Activated effector memory CD4-positive, alpha-beta T cell treated with anti-CD3 and anti-CD28 coated beads, Interleukin-2, amount 50 U/mL, for 16 hours (primary cell): ENCODE data around the gene DENND2D.
"Not testable (repeated sequence)": the region's sequence is repeated elsewhere in the genome, so short reads cannot be mapped to it uniquely, and the experiment has no call there.

Experiments
- DNase-seq: peaks from one replicate; pipeline ENCODE4 v3.0.0-alpha.2; 2020

The DENND2D gene

DNA sequence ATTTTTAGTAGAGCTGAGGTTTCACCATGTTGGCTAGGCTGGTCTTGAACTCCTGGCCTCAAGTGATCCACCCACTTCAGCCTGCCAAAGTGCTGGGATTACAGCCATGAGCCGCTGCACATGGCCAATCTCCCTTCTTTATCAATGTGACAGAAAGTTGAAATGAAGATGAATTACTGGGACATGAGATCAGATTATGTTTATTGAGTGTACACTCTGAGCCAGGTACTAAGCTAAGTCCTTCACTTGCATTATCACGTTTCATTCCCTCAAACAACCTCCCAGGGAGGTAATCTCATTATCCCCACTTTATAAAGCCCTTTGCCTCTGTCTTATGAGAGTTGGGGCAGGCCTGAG lies 20.8 kb upstream of the DENND2D start:
- DNase-seq, result no peak

- no peak for DNase-seq
Observed at GRCh38 chr1:111220302-111220890, 19.9 kb upstream of the DENND2D start.

GRCh38 chr1:111219557-111220286 lies 19.3 kb upstream of the DENND2D start:
- peak; percentile 73 for DNase-seq

- no peak for DNase-seq
Observed at GRCh38 chr1:111218701-111219556, 18.5 kb upstream of the DENND2D start.

DNA sequence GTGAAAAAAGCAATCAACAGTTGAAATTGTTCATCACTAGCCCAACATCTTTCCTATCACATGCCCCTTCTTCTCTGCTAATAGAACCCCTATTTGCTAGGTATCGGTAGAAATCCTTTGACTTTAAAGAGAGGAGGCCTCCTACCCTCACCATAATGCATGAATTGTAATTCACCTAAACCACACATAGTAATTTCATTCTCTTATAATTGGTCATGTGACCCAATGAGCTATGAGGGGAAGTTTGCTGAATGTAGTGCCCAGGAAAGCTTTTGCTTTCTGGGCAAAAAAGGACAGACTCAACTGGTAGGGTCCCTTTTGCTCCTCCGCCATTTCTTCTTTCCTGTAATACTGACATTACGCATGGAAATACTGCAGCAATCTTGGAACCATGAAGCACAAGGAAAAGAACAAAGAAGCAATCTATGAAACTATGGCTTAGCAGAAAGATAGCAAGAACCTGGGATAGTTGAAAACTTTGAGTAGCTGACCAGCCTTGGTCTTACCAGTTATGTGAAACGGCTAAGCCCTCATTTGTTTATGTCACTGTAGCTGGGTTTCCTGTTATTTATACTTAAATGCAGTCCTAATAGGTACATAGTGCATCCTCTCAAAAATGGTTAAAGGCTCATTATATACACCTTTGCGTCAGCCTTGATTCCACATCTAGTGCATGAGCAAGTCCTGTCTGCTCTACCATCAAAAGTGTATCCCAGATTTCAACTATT lies 16.9 kb upstream of the DENND2D start:
- DNase-seq, result no peak

GRCh38 chr1:111216751-111217150 lies 16.3 kb upstream of the DENND2D start:
- no peak for DNase-seq

DNA sequence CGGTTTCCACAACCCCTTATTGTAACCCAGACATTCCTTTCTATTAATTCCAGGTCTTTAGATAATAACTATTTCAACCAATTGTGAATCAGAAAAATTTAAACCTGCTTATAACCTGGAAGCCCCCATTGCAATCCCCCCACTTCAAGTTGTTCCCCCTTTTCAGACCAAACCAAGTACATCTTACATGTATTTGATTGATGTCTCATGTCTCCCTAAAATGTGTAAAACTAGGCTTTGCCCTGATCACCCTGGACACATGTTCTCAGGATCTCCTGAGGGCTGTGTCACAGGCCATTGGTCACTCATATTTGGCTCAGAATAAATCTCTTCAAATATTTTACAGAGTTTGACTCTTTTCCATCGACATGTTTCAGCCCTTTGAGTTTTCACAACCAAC lies 14.8 kb upstream of the DENND2D start:
- not testable (repeated sequence) for DNase-seq

GRCh38 chr1:111214884-111215283 lies 14.4 kb upstream of the DENND2D start:
- DNase-seq, result peak; percentile 79

GRCh38 chr1:111214074-111214801 lies 13.8 kb upstream of the DENND2D start:
- DNase-seq, result no peak

- DNase-seq, result no peak
Observed at GRCh38 chr1:111213412-111213811, 13.0 kb upstream of the DENND2D start.

- no peak for DNase-seq
Observed at GRCh38 chr1:111212634-111213335, 12.3 kb upstream of the DENND2D start.

DNA sequence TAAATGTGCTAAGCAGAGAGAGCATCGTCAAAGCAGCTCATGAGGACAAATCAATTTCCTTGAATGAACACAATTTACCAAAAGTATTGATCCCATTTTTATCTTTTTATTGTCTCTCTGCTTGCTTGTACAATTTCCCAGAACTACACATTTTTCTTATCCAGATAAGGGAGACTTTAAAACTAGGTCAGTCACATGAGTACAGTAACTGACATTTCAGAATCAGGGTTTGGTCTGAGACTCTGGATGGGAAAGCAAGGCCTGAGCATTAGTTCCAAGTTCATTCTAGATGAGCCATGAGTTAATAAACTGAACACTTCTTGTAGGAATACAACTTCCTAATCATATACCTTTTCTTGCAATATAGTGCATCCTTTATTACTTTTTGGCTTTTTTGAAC lies 11.5 kb upstream of the DENND2D start:
- no peak for DNase-seq

GRCh38 chr1:111209622-111210021 lies 9.2 kb upstream of the DENND2D start:
- no peak for DNase-seq

DNA sequence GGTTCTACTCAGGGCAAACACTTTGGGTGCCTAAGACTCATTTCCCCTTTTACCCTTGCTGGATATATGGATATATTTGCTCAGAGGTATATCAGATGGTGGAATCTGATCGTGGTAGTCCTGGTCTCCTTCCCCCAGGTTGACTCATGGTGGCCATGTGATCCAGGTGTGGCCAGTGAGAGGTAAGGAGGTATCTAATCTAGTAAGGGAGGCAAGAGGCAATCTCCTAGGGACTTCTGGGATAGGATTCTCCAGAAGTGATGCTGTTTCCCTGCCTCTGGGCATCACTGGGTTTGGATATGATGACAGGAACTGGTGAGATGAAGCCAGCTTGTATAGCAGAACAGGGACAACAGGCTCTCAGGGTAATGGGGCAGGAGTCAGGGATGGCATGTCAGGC lies 8.5 kb upstream of the DENND2D start:
- DNase-seq, result no peak

DNA sequence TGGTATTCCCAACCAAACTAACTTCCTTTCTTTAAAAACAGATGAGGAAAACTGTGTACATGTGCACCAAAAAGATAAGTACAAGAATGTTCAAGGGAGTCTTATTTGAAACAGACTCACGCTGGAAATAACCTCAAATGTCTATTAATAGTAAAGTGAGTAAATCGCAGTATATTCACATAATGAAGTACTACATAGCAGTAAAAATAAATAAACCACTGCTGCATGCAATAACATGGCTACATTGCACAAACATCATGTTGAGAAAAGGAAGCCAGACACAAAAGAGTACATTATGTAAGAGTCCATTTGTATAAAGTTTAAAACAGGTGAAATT lies 5.2 kb upstream of the DENND2D start:
- no peak for DNase-seq

DNA sequence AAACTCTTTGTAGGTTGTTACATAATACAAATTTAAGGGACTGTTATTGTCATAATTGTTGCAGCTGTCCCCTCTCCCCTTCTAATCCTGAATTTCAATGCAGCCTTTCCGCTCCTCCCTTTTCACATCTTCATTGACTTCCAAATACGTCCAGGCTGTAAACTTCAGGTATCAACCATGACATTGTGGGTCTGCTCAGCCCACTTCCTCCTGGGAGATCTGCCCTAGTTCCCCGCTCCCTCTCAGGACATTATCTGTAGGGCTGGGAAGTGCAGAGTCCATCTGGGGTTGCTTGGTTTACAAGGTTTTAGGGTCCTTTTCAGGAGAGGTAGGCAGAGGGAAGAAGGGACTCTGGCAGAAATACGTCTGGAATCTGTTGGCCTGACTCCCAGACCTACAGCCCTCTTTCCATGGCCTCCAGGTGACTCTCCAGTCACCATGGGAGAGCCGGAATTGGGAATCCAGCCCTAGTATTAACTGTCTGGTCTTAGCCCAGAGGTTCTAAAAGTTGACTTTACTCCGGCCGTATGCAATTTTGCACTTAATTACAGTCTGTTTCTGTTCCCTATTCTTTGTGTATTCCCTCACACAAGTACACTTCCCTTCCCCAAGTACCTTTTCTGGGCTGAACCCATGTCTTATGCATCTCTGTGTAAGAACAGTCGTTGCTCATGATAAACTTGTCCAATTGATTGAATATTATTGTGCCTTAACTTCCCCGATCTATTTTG lies 4.7 kb upstream of the DENND2D start:
- DNase-seq, result no peak

DNA sequence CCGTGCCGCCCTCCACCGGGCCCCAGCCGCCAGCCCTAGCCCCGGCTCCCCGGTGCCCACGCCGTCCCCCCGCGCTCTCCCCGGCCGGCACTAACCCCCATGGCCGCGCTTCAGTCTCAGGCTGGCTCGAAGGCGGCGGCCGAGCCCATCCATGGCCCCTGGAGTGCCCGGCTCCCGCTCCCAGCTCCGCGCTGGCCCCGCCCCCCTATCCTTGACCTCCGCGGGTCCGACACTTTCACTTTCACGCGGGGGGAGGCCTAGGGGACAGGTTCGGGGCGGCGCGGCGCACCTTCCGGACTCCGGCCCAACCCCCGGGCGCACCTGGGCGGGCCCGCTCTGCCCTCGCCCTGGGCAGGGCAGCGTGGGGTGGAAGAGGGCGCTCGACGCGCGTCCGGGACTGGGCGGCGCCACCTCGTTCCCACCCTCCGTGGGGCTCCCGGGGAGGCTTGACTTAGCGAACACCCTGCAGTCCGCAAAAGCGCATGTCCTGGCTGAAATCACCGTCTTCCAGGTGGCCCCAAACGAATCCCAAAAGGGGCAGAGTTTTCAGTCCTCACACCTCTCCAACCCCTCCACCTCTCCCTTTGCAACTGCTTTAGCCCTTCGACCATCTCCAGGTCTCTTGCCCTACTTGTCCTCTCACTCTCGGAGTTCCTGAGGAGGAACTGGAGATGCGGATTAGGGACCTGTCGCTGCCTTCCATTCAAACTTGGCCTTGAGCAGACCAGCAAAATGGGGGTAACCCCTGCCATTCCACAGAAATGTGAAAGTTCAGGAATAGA lies 3.9 kb upstream of the DENND2D start:
- peak; percentile 90 for DNase-seq

- peak; percentile 94 for DNase-seq
Observed at GRCh38 chr1:111203681-111204200, 3.3 kb upstream of the DENND2D start.

DNA sequence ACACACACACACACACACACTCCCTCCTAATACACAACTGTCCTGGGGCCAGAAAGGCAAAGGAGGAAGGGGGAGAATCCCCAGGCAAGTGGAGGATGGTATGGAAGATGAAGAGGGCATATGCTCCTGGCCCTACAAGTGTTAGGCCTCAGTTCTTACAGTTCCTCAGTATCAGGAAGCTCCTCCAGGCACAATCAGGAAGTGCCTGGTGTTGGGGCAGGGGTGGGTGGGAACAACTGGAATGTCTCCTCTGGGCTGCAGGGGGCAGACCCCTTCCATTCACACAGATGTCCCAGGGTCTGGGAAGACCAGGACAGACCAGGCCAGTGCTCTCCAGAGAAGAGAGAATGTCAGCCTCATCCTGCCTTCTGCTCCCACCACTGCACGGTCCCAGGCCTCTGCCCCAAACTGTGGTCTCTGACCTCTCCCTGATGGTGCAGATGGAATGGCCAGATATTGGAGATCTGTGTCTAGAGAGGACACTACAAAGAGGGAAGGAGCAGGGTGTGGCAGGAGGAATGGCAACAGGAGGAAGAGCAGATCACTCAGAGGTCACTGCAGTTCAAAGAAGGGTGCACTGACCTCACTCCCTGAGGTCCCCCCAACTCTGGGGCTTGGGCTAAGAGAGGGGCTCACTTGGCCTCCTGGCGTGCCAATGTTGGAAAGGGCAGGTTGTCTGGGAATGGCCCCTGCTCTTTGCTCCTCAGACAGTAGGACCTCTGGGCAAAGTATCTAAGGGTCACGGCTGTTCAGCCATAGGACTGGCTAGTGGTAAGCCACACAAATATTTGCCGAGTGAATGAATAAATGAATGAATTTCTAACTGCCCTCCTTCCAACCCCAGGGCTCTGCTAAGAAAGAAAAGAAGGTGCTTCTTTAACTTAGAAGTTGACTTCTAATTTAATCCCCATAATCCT lies 2.5 kb upstream of the DENND2D start:
- DNase-seq, result no peak
